GM21423 (cell line): ENCODE measurements around the gene LAMTOR3.
"Not testable (repeated sequence)": the region's sequence is repeated elsewhere in the genome, so short reads cannot be mapped to it uniquely, and the experiment has no call there.

ENCODE experiments used
- ATAC-seq: cut with Tn5 transposase; IDR thresholded peaks from one replicate; pipeline ENCODE4 v1.9.1; 2021; ENCODE audit warnings: mild to moderate bottlenecking, moderate library complexity; ENCODE audit not compliant: unreplicated experiment

The LAMTOR3 gene

GRCh38 chr4:99832758-99833157, 61.5 kb downstream of the LAMTOR3 start:
- no peak for ATAC-seq

GRCh38 chr4:99832321-99832720, 61.9 kb downstream of the LAMTOR3 start:
- no peak for ATAC-seq

DNA sequence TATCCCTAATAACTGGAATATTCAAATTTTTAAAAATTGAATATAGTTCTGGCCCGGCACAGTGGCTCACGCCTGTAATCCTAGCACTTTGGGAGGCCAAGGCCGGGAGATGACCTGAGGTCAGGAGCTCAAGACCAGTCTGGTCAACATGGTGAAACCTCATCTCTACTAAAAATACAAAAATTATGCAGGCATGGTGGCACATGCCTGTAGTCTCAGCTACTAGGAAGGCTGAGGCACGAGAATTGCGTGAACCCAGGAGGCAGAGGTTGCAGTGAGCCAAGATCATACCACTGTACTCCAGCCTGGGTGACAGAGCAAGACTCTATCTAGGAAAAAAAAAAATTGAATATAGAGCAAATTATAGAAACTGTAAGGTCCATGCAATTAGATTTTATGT, 64.2 kb downstream of the LAMTOR3 start:
- ATAC-seq, result not testable (repeated sequence)

DNA sequence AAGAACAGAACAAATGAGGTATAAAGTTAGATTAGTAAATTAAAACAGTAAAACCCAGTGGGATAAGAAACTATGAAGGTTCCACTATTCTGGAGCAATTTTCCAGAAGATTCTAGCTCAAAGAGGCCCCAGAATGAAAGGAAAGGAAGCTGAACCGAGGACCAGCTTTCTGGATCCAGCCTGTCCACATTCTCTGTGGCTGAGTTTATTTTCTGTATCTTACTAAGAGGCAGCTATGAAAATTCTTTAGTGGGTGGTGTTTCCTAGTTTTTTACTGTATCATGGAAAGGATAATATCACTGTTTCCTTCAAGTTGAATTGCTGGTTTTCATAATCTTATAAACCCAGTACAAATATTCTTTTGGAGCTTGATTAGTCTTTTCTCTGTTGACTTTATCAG, 65.8 kb downstream of the LAMTOR3 start:
- no peak for ATAC-seq
